GM19324 (cell line): ENCODE measurements around the gene AURKB.
"Not testable (repeated sequence)": the region's sequence is repeated elsewhere in the genome, so short reads cannot be mapped to it uniquely, and the experiment has no call there.

Source experiments
- ATAC-seq: cut with Tn5 transposase; IDR thresholded peaks from one replicate; pipeline ENCODE4 v1.9.1; 2021; ENCODE audit warnings: mild to moderate bottlenecking, moderate library complexity; ENCODE audit not compliant: unreplicated experiment, low FRiP score

Gene AURKB

GRCh38 chr17:8209907-8210760, at the start of gene AURKB:
AURKB (minus strand) TSS chr17:8210575; CDS start chr17:8210224, 351 bp downstream.
- peak; percentile 83 for ATAC-seq

- no peak for ATAC-seq
These were observed 47.4 kb upstream of the AURKB start for GRCh38 chr17:8257801-8258200.

GRCh38 chr17:8256691-8257090, 46.3 kb upstream of the AURKB start:
- ATAC-seq = no peak

GRCh38 chr17:8256291-8256690, 45.9 kb upstream of the AURKB start:
- ATAC-seq = no peak

GRCh38 chr17:8255499-8255898, 45.1 kb upstream of the AURKB start:
- no peak for ATAC-seq

- no peak for ATAC-seq
These were observed 44.5 kb upstream of the AURKB start for GRCh38 chr17:8254881-8255280.

- ATAC-seq = no peak
These were observed 43.4 kb upstream of the AURKB start for GRCh38 chr17:8253801-8254200.

GRCh38 chr17:8251411-8251810, 41.0 kb upstream of the AURKB start:
- not testable (repeated sequence) for ATAC-seq

- no peak for ATAC-seq
These were observed 39.5 kb upstream of the AURKB start for GRCh38 chr17:8249621-8250500.

GRCh38 chr17:8248751-8249607, 38.6 kb upstream of the AURKB start, which contains the start of gene PFAS:
PFAS (plus strand) TSS chr17:8249289; CDS start chr17:8253938, 4,649 bp downstream.
- ATAC-seq = peak; percentile 65

GRCh38 chr17:8244768-8245167, 34.4 kb upstream of the AURKB start:
- ATAC-seq = no peak

GRCh38 chr17:8243827-8244226, 33.5 kb upstream of the AURKB start:
- no peak for ATAC-seq

GRCh38 chr17:8237886-8238285, 27.5 kb upstream of the AURKB start:
- ATAC-seq = no peak

- no peak for ATAC-seq
These were observed 26.8 kb upstream of the AURKB start for GRCh38 chr17:8237175-8237574.

- ATAC-seq = no peak
These were observed 25.3 kb upstream of the AURKB start for GRCh38 chr17:8235676-8236075.

- no peak for ATAC-seq
These were observed 24.2 kb upstream of the AURKB start for GRCh38 chr17:8234361-8235270.

- ATAC-seq = no peak
These were observed 21.3 kb upstream of the AURKB start for GRCh38 chr17:8231701-8232100.

GRCh38 chr17:8227238-8227581, 16.8 kb upstream of the AURKB start:
- ATAC-seq = no peak

- ATAC-seq = no peak
These were observed 16.3 kb upstream of the AURKB start for GRCh38 chr17:8226536-8227237.
